Pericardium fibroblast (primary cell): ENCODE data around the gene SERPINB13. TPM values are rescaled to one million over a fixed set of nuclear protein-coding genes. Genes with fewer than 3 reads are reported as not detected.

Experiments used
- total RNA-seq: library from RNA; depleted of rRNA; stranded (reverse); fragments of >200 nt; gene quantifications from 2 replicates; pipeline ENCODE4 v1.2.3, GENCODE V29; 2015

SERPINB13 gene, protein sequence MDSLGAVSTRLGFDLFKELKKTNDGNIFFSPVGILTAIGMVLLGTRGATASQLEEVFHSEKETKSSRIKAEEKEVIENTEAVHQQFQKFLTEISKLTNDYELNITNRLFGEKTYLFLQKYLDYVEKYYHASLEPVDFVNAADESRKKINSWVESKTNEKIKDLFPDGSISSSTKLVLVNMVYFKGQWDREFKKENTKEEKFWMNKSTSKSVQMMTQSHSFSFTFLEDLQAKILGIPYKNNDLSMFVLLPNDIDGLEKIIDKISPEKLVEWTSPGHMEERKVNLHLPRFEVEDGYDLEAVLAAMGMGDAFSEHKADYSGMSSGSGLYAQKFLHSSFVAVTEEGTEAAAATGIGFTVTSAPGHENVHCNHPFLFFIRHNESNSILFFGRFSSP
- total RNA-seq = not detected in 2 replicates

DNA sequence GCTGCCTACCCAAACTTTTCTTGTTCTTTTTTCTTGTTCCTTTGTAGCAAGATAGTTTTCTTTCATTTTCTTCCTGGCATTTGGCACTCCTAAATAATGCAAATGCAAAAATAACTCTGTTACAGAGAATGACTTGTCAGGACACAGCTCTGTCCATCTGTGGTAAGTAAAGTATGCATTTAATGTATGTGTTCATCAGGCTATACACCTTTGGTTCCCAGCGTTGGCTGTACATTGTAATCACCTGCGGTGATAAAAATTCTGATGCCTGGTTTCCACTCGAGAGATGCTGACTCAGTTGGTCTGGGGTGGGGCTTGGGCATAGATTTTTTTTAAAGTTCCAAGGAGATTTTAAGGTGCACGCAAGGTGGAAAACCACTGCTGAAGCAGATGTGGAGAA, at the start of gene SERPINB13:
Gene SERPINB13 (plus strand): TSS at position 378 of the 400 bp plus-strand sequence. CDS start 1,325 bp downstream, outside the sequence.

DNA sequence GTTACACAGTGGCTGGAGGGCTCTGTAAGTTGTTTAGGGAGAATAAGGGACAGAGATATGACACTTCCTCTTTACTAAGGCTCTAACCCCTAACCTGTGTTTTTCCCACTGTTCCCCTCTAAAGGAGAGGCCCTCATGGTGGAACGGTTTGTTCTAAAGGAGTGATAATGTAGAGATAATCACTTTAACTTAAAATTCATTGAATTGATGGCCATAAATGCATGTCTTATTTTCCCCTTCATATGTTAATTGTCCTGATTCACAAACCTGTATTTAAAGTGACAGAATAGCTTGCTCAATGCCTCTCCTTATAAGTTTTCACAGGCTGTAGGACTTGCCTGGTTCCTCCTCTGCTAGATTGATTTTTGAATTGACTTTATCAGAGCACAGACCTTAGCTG, 45.1 kb upstream of the SERPINB13 start, which contains the start of gene SERPINB12:
Gene SERPINB12 (plus strand): TSS at position 301 of the 400 bp plus-strand sequence. CDS start 13,791 bp downstream, outside the sequence.

GRCh38 chr18:63644142-63644541, 57.0 kb downstream of the SERPINB13 start, which contains the start of gene SERPINB4:
SERPINB4 (minus strand) TSS chr18:63644256; CDS start chr18:63643577, 679 bp downstream.

Other genes with a start within 250 kb of the SERPINB13 start
- 23.7 and 41.8 TPM in 2 replicates for gene KDSR, start 220.1 kb upstream of the SERPINB13 start, total RNA-seq
- 20.4 and 24.7 TPM in 2 replicates for gene VPS4B, start 164.9 kb upstream of the SERPINB13 start, total RNA-seq
- not detected in 2 replicates for gene SERPINB5, start 110.4 kb upstream of the SERPINB13 start, total RNA-seq
- gene SERPINB12, start 45.0 kb upstream of the SERPINB13 start, total RNA-seq = 0.12 TPM in 1 of 2 replicates, not detected in the other
- gene SERPINB4, start 56.9 kb downstream of the SERPINB13 start, total RNA-seq = not detected in 2 replicates
- not detected in 2 replicates for gene SERPINB3, start 74.5 kb downstream of the SERPINB13 start, total RNA-seq
- not detected in 2 replicates for gene SERPINB11, start 115.6 kb downstream of the SERPINB13 start, total RNA-seq
- 0.68 TPM in 1 of 2 replicates, not detected in the other for gene SERPINB7, start 188.1 kb downstream of the SERPINB13 start, total RNA-seq